Measurements from ENCODE around the gene GSPT1.

The GSPT1 gene

GRCh38 chr16:11877374-11877773, 38.4 kb downstream of the GSPT1 start:
- no peak overlapping the region for H3K27ac ChIP-seq (replicated peaks)
- H3K27me3 ChIP-seq (ENCODE audit: insufficient read depth, poor library complexity, severe bottlenecking), result no peaks in the 10 kb centered on the region
- H3K4me3 ChIP-seq (replicated peaks; ENCODE audit: insufficient read depth, low read length), result no peak overlapping the region
- no peak for TF ChIP-seq REST (IDR thresholded peaks at IDR 0.05; ENCODE audit: insufficient replicate concordance, low read depth)
- TF ChIP-seq CTCF (IDR thresholded peaks at IDR 0.05; ENCODE audit: insufficient read depth, low read length), result no peak
- no peak for TF ChIP-seq GABPA (IDR thresholded peaks at IDR 0.05; ENCODE audit: low read depth)
- no peak for TF ChIP-seq POLR2AphosphoS5 (IDR thresholded peaks at IDR 0.05; ENCODE audit: low read depth)
- no peak for TF ChIP-seq SPI1 (IDR thresholded peaks at IDR 0.05; ENCODE audit: borderline replicate concordance, low read depth)
- DNase-seq (ENCODE audit: low read depth in 1 of 2, low spot score in 1 of 2), result no peak

GRCh38 chr16:11876306-11876705, 39.5 kb downstream of the GSPT1 start:
- no peak for TF ChIP-seq POLR2AphosphoS5 (IDR thresholded peaks at IDR 0.05; ENCODE audit: low read depth)
- no peak for TF ChIP-seq SPI1 (IDR thresholded peaks at IDR 0.05; ENCODE audit: borderline replicate concordance, low read depth)
- TF ChIP-seq GABPA (IDR thresholded peaks at IDR 0.05; ENCODE audit: low read depth), result no peak
- no peak for TF ChIP-seq CTCF (IDR thresholded peaks at IDR 0.05; ENCODE audit: insufficient read depth, low read length)
- TF ChIP-seq REST (IDR thresholded peaks at IDR 0.05; ENCODE audit: insufficient replicate concordance, low read depth), result no peak
- Histone ChIP-seq H3K4me3 (replicated peaks; ENCODE audit: insufficient read depth, low read length) (no peak overlapping the region), H3K27ac (replicated peaks) (no peak overlapping the region), H3K27me3 (ENCODE audit: insufficient read depth, poor library complexity, severe bottlenecking) (no peaks in the 10 kb centered on the region)
- DNase-seq (ENCODE audit: low read depth in 1 of 2, low spot score in 1 of 2), result no peak

GRCh38 chr16:11875721-11876120, 40.0 kb downstream of the GSPT1 start:
- Histone ChIP-seq H3K27me3 (ENCODE audit: insufficient read depth, poor library complexity, severe bottlenecking) (no peaks in the 10 kb centered on the region), H3K27ac (replicated peaks) (no peak overlapping the region), H3K4me3 (replicated peaks; ENCODE audit: insufficient read depth, low read length) (no peak overlapping the region)
- DNase-seq (ENCODE audit: low read depth in 1 of 2, low spot score in 1 of 2), result no peak
- TF ChIP-seq POLR2AphosphoS5 (IDR thresholded peaks at IDR 0.05; ENCODE audit: low read depth), result no peak
- TF ChIP-seq GABPA (IDR thresholded peaks at IDR 0.05; ENCODE audit: low read depth), result no peak
- no peak for TF ChIP-seq SPI1 (IDR thresholded peaks at IDR 0.05; ENCODE audit: borderline replicate concordance, low read depth)
- TF ChIP-seq REST (IDR thresholded peaks at IDR 0.05; ENCODE audit: insufficient replicate concordance, low read depth), result no peak
